Stimulated activated naive B cell treated with anti-CD40 and anti-IgM and Interleukin-4, amounts not matched to agents 10 μg/mL and 1 μg/mL and 100 μg/mL, for 72 hours (primary cell): ENCODE measurements around the gene TFAP2E.

Source experiments
- ATAC-seq, 2 donors: fragments of 150-1000 bp; cut with Tn5 transposase; replicated peaks; 2 replicates each; pipeline ENCODE4 v1.10.0; 2021; ENCODE audit warnings: moderate library complexity in 1 of 2
- DNase-seq: peaks from one replicate; pipeline ENCODE4 v3.0.0; 2021
- H3K27ac Mint-ChIP-seq: one replicate; pipeline ENCODE4 v1.8.0; 2022; ENCODE audit warnings: mild to moderate bottlenecking, mixed read lengths
- H3K27me3 Mint-ChIP-seq, 2 donors: one replicate each; pipeline ENCODE4 v1.8.0; 2022; ENCODE audit warnings: mixed read lengths in 2 of 2
- H3K36me3 Mint-ChIP-seq, 2 donors: one replicate each; pipeline ENCODE4 v1.8.0; 2022; ENCODE audit warnings: mixed read lengths in 2 of 2, mild to moderate bottlenecking in 1 of 2
- H3K4me1 Mint-ChIP-seq, 2 donors: one replicate each; pipeline ENCODE4 v1.8.0; 2022; ENCODE audit warnings: mixed read lengths in 2 of 2, mild to moderate bottlenecking in 1 of 2
- H3K4me3 Mint-ChIP-seq, 2 donors: one replicate each; pipeline ENCODE4 v1.8.0; 2022; ENCODE audit warnings: mild to moderate bottlenecking in 2 of 2, mixed read lengths in 2 of 2, moderate library complexity in 1 of 2
- H3K9me3 Mint-ChIP-seq, 2 donors: one replicate each; pipeline ENCODE4 v1.8.0; 2022; ENCODE audit warnings: mixed read lengths in 2 of 2, mild to moderate bottlenecking in 1 of 2

TFAP2E gene

DNA sequence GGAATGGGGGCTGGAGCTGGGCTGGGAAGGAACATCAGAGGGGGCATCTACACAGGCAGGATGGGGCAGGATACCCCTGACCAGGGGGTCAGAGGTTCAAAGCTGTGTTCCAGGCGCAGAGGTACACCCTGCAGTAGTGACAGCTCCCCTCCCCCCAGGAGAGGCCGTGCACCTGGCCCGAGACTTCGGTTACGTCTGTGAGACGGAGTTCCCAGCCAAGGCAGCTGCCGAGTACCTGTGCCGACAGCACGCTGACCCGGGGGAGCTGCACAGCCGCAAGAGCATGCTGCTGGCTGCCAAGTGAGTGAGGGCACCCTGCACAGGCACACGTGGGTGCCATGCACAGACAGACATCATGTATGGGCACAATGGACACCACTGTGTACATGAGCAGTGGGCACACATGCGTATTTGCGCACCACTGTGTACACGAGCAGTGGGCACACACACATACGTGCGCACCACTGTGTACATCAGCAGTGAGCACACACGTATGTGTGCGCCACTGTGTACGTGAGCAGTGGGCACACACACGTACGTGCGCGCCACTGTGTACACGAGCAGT lies 17.4 kb downstream of the TFAP2E start:
- Mint-ChIP-seq H3K36me3 (peaks cover 9 to 36% of the 10 kb centered on the region in 2 donors), H3K4me1 (no peaks in the 10 kb centered on the region)

DNA sequence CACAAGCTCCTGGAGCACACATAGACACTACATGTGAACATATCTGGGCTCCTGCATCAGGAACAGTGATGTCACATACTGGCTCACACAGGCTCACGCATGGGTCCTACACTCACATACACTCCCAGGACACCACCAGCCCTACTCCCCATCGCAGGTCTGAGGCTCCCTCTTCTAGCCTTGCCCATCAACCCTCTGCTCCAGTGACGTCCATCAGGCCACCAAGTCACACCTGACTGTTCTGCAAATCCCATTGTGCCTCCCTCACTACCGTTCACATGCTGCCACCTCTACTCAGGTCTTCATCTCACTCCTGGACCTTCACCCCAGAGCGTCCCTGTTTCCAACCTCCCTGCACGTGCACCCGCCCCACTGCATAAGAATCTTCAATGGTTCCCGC lies 18.1 kb downstream of the TFAP2E start:
- ATAC-seq: no peak
- Mint-ChIP-seq H3K27me3 (no peaks in the 10 kb centered on the region), H3K27ac (no peak overlapping the region), H3K36me3 (peaks cover 14 to 40% of the 10 kb centered on the region in 2 donors), H3K4me1 (no peaks in the 10 kb centered on the region), H3K4me3 (no peak overlapping the region), H3K9me3 (no peaks in the 10 kb centered on the region)
- no peak for DNase-seq

More for the DNA sequence above, 17.4 kb downstream of the TFAP2E start:
- ATAC-seq: no peak
- no peak for DNase-seq
- Mint-ChIP-seq H3K27me3 (no peaks in the 10 kb centered on the region), H3K4me3 (no peak overlapping the region), H3K27ac (no peak overlapping the region), H3K9me3 (no peaks in the 10 kb centered on the region)

DNA sequence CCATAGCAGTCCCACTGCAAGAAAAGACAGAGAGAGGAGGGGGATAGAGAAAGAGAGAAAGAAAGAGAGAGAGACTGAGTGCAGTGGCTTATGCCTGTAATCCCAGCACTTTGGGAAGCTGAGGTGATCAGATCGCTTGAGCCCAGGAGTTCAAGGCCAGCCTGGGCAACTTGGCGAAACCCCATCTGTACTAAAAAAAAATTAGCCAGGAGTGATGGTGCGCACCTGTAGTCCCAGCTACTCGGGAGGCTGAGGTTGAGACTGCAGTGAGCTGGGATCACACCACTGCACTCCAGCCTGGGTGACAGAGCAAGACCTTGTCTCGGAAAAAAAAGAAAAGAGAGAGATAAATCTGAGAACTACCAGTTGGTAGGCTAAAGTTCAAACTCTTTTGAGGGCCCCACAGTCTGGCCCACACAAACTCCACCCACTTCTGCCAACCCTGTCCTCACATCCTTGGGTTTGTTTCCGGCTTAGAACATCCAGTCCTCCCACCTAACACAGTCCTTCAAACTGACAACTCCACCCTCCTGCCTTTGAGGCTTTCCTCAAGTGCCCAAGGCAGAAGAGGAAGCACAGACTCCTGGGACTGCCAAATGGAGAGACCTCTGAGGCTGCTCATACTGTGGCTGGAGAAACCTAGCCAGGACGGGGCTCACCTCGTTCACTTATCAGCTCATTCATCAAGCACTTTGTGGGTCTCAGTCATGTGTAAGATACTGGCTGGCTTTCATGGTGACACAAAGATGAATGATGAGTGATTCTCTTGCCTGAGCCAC lies 20.1 kb downstream of the TFAP2E start:
- H3K27me3 Mint-ChIP-seq: no peaks in the 10 kb centered on the region
- H3K4me1 Mint-ChIP-seq: no peaks in the 10 kb centered on the region
- no peak overlapping the region for H3K4me3 Mint-ChIP-seq
- H3K36me3 Mint-ChIP-seq: peaks cover 16 to 43% of the 10 kb centered on the region in 2 donors
- H3K9me3 Mint-ChIP-seq: no peaks in the 10 kb centered on the region
- H3K27ac Mint-ChIP-seq: no peak overlapping the region
- DNase-seq (no peak), ATAC-seq (no peak)

DNA sequence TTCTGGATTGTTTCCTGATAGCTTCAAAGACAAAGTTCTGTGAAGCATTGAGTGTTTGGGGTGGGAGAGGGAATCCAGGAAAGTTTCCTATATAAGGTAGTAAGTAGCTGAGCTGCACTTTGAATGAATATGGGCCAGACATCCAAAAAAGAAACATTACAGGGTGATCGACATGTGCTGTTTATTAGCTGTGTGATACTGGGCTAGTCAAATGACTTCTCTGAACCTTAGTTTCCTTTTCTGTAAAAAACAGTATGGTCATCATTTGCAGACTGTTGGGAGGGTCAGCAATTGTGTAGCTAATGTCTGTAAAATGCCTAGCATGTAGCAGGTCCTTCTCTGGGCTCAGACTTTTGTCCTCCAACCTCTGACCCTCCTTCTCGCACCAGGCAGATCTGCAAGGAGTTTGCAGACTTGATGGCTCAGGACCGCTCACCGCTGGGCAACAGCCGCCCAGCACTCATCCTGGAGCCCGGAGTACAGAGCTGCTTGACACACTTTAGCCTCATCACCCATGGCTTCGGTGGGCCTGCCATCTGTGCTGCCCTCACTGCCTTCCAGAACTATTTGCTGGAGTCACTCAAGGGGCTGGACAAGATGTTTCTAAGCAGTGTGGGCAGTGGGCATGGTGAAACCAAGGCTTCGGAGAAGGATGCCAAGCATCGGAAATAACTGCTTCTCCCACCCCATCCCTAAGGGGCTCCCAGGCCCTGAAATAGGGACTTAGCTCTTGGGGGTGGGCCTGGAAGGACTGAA lies 21.1 kb downstream of the TFAP2E start:
- H3K4me3 Mint-ChIP-seq: no peak overlapping the region

DNA sequence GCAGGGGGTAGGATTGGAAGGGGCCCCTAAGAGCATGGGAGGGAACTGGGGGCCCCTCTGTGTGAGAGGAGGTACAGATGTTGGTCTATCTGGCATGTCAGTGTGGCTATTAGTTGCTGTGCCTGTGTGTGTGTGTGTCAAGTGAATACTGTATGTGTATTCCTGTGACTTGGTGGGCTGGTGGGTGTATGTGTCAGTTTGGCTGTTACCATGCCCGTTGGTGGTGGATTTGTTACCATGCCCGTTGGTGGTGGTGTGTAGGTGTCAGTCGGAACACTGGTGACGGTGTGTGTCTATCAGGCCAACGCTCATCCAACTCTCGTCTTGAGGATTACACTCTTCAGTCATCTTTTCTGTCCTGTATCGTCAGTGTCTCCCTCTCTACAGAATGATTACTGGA lies 22.6 kb downstream of the TFAP2E start:
- Mint-ChIP-seq H3K27ac (peak overlapping the region; percentile 11), H3K4me3 (no peak overlapping the region), H3K36me3 (peaks cover 19 to 48% of the 10 kb centered on the region in 2 donors), H3K27me3 (no peaks in the 10 kb centered on the region), H3K4me1 (no peaks in the 10 kb centered on the region), H3K9me3 (no peaks in the 10 kb centered on the region)
- ATAC-seq: no peak
- no peak for DNase-seq

More for the DNA sequence above, 21.1 kb downstream of the TFAP2E start:
- ATAC-seq (no peak), DNase-seq (no peak)
- Mint-ChIP-seq H3K27ac (no peak overlapping the region), H3K36me3 (peaks cover 16 to 48% of the 10 kb centered on the region in 2 donors), H3K4me1 (no peaks in the 10 kb centered on the region), H3K27me3 (no peaks in the 10 kb centered on the region), H3K9me3 (no peaks in the 10 kb centered on the region)

DNA sequence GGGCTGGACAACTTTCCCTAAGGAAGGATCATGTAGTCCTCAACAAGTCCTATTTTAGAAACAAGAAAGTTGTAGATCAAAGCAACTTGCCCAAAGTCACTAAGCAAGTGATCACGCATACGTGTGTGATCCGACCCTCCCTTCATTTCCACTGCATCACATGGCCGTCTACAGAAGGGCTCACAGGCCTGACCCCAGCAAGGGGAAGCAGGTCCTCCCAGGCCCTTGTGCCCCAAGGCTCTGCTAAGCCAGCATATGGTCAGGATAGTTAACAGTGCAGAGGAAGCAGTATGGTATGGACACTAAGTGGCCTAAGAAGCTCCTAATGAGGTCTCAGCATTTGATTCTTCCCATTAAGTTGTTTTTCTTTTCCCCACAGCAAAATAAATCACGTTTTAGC lies 24.8 kb downstream of the TFAP2E start:
- DNase-seq (no peak), ATAC-seq (no peak)
- Mint-ChIP-seq H3K4me3 (no peak overlapping the region), H3K4me1 (no peaks in the 10 kb centered on the region), H3K36me3 (peaks cover 16 to 44% of the 10 kb centered on the region in 2 donors), H3K9me3 (no peaks in the 10 kb centered on the region), H3K27ac (no peak overlapping the region), H3K27me3 (no peaks in the 10 kb centered on the region)

DNA sequence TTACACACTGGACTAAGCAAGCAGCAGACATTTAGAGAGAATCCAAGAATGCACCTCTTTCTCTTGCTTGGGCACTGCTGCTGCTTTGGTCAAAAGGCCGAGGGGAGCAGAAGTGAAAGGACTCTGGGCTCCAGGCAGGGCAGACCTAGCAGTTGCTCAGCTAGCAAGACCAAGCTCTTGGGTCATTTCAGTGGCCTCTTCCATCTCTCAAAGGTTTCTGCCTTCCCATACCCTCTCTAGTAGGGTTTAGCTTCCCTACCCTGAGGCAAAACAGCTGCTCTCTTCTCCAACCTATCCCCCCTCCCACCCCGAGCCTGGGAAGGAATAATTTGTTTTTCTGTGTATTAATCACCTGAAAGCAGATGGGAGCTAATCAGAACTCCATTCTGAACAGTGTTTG lies 25.8 kb downstream of the TFAP2E start:
- no peaks in the 10 kb centered on the region for H3K4me1 Mint-ChIP-seq
- H3K27me3 Mint-ChIP-seq: no peaks in the 10 kb centered on the region
- peaks cover 23 to 51% of the 10 kb centered on the region in 2 donors for H3K36me3 Mint-ChIP-seq
- no peak overlapping the region for H3K4me3 Mint-ChIP-seq
- no peak for ATAC-seq
- DNase-seq: no peak
- no peak overlapping the region for H3K27ac Mint-ChIP-seq
- no peaks in the 10 kb centered on the region for H3K9me3 Mint-ChIP-seq

DNA sequence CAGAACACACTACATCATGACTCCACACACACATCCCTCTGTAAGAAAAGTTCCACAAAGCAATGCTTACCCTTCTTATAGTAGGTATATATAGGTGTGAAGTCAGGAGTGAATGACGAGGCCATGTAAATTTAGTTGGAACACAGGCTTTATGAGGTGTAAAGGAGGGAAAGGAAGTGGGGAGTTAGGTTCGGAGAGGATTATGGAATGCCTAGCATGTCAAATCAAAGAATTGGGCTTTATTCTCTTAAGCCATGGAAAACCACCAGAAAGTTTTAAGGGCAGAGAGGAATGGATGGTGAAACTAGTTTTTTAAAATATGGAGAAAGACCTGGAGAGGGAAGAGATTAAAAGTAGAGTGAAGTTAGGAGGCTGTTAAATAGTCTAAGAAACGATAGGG lies 26.3 kb downstream of the TFAP2E start:
- no peak overlapping the region for H3K27ac Mint-ChIP-seq
- no peak for ATAC-seq
- peaks cover 23 to 54% of the 10 kb centered on the region in 2 donors for H3K36me3 Mint-ChIP-seq
- H3K27me3 Mint-ChIP-seq: no peaks in the 10 kb centered on the region
- no peaks in the 10 kb centered on the region for H3K4me1 Mint-ChIP-seq
- no peak for DNase-seq
- no peak overlapping the region for H3K4me3 Mint-ChIP-seq
- H3K9me3 Mint-ChIP-seq: no peaks in the 10 kb centered on the region

DNA sequence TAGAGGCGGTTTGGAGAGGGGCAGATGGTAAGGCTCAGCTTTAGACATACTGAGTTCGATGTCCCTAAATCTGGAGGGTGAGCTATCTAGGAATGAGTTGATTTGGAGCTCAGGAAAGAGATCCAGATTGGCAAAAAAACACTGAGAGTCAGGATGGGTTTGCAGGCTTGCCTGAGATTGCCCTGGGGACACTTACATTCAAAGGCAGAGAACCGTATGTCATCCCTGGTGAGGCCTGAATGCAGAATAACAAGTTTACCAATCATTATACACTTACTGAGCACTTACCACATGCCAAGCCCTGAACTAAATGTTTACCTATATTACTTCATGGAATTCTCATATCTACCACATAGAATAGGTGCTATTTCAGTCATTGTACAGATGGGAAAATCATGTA lies 27.5 kb downstream of the TFAP2E start:
- Mint-ChIP-seq H3K36me3 (peaks cover 26 to 54% of the 10 kb centered on the region in 2 donors), H3K27ac (no peak overlapping the region), H3K4me1 (no peaks in the 10 kb centered on the region), H3K27me3 (no peaks in the 10 kb centered on the region), H3K9me3 (no peaks in the 10 kb centered on the region), H3K4me3 (no peak overlapping the region)
- ATAC-seq (no peak), DNase-seq (no peak)

DNA sequence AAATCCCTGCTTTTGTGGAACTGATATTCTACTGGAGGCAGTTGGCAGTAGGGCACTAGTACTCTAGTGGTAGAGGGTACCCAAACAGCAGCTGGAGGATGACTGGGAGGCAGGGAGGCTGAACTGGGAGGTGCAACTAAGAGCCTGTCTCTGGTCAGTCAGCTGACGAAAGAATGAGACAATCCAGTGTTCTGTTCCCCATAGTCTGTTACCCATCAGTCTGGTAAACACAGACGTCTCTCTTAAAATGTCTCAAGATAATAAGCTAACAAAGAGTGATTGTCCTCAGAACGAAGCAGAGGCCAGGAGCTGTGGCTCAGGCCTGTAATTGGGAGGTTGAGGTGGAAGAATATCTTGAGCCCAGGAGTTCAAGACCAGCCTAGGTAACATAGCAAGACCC lies 30.4 kb downstream of the TFAP2E start:
- Mint-ChIP-seq H3K36me3 (peaks cover 39 to 63% of the 10 kb centered on the region in 2 donors), H3K27ac (peak overlapping the region; percentile 37)
- ATAC-seq: no peak

DNA sequence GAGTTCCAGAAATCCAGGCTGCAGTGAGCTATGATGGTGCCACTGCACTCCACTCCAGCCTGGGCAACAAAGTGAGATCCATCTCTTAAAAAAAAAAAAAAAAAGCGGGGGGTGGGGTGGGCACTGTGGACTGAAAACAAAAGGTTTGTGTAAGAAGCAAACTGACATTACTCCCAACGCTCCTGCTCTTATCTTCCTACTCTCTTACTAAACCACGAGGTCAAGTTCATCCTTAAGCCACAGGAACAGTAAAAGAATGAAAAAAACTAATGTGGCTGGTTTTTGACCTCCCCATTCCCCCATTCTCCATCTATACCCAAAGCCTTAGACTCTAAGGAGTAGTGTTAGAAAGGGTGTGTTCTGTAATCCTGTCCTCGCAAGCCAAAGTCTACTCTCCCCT lies 30.8 kb downstream of the TFAP2E start:
- Mint-ChIP-seq H3K4me3 (no peak overlapping the region), H3K27me3 (no peaks in the 10 kb centered on the region), H3K4me1 (peaks cover 0 to under 1% of the 10 kb centered on the region in 2 donors), H3K27ac (no peak overlapping the region), H3K9me3 (no peaks in the 10 kb centered on the region), H3K36me3 (peaks cover 40 to 64% of the 10 kb centered on the region in 2 donors)
- no peak for ATAC-seq
- no peak for DNase-seq

More for the DNA sequence above, 30.4 kb downstream of the TFAP2E start:
- Mint-ChIP-seq H3K4me3 (no peak overlapping the region), H3K4me1 (no peaks in the 10 kb centered on the region), H3K27me3 (no peaks in the 10 kb centered on the region), H3K9me3 (no peaks in the 10 kb centered on the region)
- no peak for DNase-seq

DNA sequence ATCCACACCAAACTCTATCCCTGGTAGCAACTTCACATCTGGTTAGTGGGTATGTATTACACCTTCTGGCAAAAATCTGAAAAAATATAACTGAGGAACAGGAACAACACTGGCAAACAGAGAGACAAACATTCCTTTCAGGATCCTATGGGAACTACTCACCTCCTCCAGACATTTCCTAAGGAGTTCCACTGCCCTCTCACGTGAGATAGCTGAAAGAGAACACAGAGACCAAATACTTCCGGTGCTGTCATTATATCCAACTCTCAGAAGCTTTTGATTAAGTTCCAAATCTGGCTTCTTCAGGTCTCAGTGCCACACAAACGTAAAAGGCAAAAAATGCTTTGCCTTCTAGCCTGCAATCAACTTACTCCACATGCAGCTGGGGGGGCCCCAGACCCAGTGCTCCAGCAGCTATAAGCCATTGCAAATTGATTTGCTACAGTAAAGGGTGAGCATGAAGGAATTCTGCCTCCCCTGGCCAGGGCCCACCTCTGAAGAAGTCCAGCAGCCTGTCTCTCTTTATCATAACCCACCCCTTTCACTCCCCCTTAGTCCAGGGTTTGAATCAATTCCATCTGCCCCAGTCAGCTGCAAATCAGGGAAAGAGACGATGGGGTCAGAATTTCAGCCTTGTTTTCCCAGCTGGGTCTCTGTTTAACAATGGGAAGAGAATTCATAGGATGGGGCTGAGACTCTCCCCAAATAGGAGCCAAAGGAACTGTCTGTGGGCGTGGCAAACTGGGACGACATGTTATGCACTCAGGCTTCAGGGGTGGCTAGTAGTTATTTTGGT lies 32.2 kb downstream of the TFAP2E start:
- no peak for DNase-seq
- H3K27ac Mint-ChIP-seq: no peak overlapping the region
- no peak for ATAC-seq
- H3K9me3 Mint-ChIP-seq: no peaks in the 10 kb centered on the region
- H3K4me1 Mint-ChIP-seq: peaks cover 0 to 3% of the 10 kb centered on the region in 2 donors
- peaks cover 42 to 64% of the 10 kb centered on the region in 2 donors for H3K36me3 Mint-ChIP-seq
- no peak overlapping the region for H3K4me3 Mint-ChIP-seq
- no peaks in the 10 kb centered on the region for H3K27me3 Mint-ChIP-seq

DNA sequence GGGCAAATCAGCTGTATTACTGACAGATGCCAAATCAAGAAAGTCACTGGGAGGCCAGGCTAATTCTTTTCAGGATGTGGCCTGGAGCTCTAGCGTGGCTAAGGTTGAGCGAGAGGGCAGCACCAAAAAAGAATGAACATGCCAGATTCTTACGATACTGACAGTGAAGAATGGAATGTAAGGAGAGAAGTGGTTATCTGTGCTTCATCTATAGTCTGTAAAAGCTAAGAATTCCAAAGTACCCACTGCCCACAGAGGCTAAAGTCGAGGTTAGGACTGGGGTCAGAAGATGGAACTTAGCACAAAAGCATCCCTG lies 32.7 kb downstream of the TFAP2E start:
- Mint-ChIP-seq H3K27me3 (no peaks in the 10 kb centered on the region), H3K9me3 (no peaks in the 10 kb centered on the region), H3K36me3 (peaks cover 39 to 62% of the 10 kb centered on the region in 2 donors), H3K4me3 (no peak overlapping the region), H3K27ac (no peak overlapping the region), H3K4me1 (peaks cover 0 to 3% of the 10 kb centered on the region in 2 donors)
- no peak for DNase-seq
- no peak for ATAC-seq

DNA sequence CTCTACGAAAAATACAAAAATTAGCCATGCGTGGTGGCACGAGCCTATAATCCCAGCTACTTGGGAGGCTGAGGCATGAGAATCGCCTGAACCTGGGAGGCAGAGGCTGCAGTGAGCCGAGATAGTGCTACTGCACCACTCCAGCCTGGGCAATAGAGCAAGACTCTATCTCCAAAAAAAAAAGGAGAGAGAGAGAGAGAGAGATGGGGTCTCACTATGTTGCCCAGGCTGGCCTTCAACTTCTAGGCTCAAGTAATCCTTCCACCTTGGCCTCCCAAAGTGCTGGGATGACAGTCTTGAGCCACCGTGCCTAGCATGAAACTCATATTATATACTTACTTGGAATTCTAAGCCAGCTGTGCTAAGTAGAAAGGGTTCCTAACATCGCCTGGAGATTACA lies 38.5 kb downstream of the TFAP2E start:
- ATAC-seq: no peak

More for the DNA sequence above, 38.5 kb downstream of the TFAP2E start:
- H3K27ac Mint-ChIP-seq: no peak overlapping the region
- no peaks in the 10 kb centered on the region for H3K9me3 Mint-ChIP-seq
- H3K36me3 Mint-ChIP-seq: peaks cover 30 to 44% of the 10 kb centered on the region in 2 donors
- peaks cover 7 to 8% of the 10 kb centered on the region in 2 donors for H3K4me1 Mint-ChIP-seq
- no peak overlapping the region for H3K4me3 Mint-ChIP-seq
- H3K27me3 Mint-ChIP-seq: no peaks in the 10 kb centered on the region
- no peak for DNase-seq
